Embryonic facial prominence (tissue), 1 donor: ENCODE measurements around the gene BANF2.
A peak's percentile ranks its signal among the peaks of the same experiment; 100 is the strongest.

Experiments
- DNase-seq: peaks from one replicate; pipeline ENCODE4 v3.0.0-alpha.2; 2016; ENCODE audit errors: extremely low spot score

Gene BANF2

DNA sequence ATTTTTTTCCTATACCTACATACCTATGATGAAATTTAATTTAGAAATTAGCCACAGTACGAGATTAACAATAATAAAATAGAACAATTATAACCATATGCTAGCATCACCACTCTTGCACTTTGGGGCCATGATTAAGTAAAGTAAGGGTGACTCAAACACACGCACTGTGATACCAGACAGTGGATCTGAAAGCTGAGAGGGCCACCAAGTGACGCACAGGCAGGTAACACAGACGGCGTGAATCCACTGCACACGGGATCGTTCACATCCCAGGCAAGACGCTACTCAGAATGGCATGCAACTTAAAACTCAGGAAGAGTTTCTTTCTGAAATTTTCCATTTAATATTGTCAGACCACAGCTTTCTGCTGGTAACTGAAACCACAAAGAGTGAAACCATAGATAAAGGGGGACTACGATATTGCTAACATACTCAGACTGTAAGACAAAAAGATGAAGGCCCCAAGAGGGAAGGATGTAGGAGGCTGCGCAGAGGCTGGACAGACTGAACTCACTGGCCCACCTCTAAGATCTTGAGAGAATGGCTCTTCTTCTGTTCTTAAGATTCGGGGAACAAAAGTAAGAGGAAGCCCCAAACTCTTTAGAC, 35.6 kb upstream of the BANF2 start:
- DNase-seq, result no peak

- DNase-seq, result no peak
Observed at GRCh38 chr20:17665756-17666155, 34.0 kb upstream of the BANF2 start.

DNA sequence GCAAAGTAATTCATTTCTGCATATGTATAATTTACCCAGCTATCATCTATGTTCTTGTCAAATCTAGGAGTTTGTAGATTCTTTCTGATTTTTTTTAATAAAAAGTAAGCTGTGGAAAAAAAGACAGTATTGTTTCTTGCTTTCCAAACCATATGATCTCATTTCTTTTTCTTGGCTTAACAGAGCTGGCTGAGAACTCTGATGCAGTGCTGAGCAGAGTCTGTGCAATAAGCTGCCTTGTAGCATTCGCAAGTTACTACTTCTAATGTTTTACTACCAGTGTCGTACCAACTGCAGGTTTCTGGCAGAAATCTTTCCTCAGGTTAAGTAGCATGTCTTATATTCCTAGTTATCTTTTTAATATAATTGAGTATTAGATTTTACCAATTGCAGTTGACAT, 33.3 kb upstream of the BANF2 start:
- no peak for DNase-seq

DNA sequence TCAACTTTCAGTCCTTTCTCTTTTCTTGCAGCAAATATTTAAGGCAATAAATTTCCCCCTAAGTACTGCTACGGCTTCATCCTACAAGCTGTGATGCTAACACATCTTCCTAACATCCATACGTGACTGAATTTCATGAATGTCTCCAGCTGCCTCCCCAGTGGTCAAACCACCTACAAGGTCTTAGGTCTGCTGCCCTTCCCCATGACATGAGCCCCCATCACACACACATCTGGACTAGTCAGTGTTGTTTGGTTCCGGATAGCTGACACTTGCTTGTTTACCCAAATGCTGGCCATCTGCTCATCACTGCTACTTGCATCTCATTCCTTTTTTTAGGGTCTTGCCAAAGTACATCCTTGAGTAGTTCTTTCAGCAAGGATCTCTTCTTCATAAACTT, 32.3 kb upstream of the BANF2 start:
- DNase-seq, result no peak

- no peak for DNase-seq
Observed at GRCh38 chr20:17668432-17668831, 31.3 kb upstream of the BANF2 start.

DNA sequence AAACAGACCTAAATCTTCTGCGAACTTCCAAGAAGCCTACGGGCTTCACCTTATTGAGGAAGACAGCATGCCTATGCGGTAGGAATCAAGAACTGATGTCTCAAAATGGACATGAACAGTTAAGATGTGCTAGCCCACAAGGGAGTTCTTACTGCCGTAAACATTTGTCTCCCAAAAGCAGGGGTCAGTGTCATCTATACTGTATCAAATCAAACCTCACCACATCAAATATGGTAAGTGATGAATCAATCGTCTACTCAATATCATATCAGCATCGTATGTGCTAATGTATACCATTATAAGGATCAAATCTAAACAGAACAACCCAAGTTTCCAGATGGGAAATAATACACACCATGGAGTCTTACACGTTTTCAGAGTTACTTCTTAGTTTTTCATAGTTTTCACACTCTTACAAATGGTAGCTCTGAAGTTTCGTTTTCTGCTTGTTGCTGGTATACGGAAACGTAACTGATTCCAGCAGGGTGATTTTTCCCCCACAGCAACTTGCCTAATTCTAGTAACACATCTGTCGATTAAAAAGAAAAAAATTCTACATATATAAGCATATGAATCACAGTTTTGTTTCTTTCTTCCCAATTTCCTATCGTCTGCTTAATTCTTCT, 30.3 kb upstream of the BANF2 start:
- DNase-seq, result no peak

GRCh38 chr20:17671011-17671410, 28.8 kb upstream of the BANF2 start:
- DNase-seq, result no peak

- no peak for DNase-seq
Observed at GRCh38 chr20:17671565-17671964, 28.2 kb upstream of the BANF2 start.

- no peak for DNase-seq
Observed at GRCh38 chr20:17673084-17673483, 26.7 kb upstream of the BANF2 start.

DNA sequence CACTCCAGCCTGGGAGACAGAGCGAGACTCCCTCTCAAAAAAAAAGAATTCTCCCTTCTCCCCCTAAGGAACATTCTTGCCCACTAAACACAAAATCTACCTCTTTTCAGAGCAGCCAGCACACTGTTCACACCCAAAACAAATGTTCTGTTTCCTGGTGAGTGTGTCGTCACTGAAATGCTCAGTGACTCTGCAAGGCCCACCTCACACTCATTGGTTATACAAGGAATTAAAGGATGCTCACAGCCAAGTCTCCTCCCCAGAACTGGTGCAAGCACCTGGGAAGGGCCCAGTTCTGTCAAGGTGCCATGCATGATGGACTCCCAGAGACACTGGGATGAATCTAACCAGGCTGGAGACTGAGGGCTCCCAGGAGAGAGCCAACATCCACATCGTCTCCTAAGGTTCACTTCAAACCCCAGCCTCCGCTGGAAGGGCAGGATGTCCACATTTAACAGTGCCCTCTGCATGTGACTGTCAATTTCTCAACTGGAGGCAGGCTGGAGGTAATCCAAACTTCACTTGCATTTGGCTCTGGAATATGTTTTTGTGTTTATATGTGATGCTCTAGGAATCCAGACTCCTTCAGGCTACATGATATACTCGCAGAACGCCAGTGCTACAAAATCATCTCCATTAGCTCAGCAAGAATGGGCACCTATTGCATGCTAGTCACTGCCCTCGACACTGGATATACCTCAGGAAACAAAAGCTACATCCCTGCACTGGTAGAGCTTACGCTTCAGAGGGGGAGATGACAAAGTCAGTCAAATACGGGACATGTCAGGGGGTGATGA, 24.8 kb upstream of the BANF2 start:
- no peak for DNase-seq

DNA sequence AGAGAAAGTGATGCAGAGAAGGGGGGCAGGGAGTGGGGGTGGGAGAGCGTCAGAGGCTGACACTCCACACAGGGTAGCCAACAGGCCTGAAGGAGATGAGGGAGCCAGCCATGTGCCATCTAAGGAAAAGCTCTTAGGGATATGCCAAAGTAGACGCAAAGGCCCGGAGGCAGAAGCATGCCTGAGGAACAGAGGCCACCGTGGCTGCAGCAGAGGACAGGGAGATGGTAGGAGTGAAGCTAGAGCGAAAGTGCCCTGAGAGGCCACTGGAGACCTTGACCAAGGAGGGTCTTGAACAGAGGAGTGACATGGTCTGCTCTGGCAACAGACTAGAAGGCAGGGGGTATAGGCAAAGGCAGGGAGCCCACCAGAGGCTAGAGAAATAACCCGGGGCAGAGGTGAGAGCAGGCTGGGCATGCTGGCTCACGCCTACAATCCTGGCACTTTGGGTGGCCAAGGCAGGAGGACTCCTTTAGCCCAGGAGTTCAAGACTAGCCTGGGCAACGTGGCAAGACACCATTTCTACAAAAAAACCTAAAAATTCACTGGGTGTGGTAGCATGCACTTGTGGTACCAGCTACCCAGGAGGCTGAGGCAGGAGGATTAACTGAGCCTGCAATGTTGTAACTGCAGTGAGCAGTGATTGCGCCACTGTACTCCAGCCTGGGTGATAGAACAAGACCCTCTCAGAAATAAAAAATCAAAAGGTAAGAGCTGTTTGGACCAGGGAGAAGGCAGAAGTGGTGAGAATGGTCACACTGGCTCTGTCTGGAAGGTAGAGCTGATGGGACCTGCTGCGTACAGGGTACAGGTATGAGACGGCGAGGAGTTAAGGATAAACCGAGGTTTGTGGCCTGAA, 24.0 kb upstream of the BANF2 start:
- DNase-seq, result no peak

- no peak for DNase-seq
Observed at GRCh38 chr20:17676378-17676759, 23.4 kb upstream of the BANF2 start.

DNA sequence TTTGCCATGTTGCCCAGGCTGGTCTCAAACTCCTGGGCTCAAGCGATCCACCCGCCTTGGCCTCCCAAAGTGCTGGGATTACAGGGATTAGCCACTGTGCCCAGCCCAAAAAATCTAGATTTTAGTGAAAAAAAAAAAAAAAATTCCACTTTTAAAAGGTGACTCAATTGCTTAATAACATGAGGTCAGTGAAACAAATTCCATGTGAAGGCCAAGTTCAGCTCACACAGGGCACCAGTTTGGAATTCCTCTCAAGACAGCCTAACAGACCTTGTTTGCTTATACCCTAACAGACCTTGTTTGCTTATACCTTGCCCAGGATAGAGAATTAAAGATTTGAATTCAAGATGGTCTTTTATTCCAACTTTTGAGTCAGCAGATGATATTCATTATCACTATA, 22.8 kb upstream of the BANF2 start:
- no peak for DNase-seq

GRCh38 chr20:17678295-17678694, 21.5 kb upstream of the BANF2 start:
- DNase-seq, result no peak

GRCh38 chr20:17678886-17679285, 20.9 kb upstream of the BANF2 start:
- DNase-seq, result no peak

- DNase-seq, result no peak
Observed at GRCh38 chr20:17679941-17680835, 19.6 kb upstream of the BANF2 start.

DNA sequence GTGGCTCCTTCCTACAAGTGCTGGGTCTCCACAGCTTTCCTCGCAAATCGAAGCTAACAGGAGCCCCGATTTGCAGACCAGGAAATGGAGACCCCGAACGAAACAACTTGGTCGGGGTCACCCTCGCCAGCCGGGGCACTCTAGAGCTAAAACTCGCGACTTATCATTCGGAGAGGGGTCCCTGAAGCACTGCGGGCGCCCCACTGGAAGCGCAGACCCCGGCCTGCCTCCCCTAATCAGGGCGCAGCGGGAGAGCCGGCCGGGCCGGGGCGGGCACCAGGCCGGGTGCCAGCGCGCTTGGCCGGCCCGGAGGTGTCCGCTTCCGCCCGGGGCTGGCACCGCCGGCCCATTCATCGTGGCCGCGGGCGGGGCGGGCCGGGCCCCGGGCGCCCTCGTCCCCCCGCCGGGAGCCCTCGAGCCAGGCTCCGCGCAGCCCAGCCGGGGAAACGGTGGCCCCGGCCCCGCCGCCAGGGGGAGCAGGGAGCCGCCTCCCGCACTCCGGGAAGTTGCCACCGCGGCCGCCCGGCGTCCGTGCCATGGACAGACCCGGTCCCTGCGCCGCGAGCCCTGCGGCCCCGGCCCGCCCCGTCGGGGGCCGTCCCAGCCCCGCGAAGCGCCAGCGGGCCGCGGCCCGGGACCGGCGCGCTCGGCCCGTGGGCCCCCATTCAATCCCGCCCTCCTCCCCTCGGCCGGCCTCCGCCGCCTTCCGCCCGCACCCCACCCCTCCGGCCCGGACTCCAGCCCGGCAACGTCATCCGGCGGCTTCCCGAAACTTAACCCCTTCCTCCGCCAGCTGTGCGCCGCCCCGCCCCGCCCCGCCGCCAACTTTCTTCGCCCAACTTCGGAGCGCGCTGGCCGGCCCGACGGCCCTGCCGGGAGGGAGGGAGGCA, 18.7 kb upstream of the BANF2 start:
- DNase-seq, result peak; percentile 51

- no peak for DNase-seq
Observed at GRCh38 chr20:17681726-17682102, 18.1 kb upstream of the BANF2 start.

GRCh38 chr20:17682103-17682888, 17.5 kb upstream of the BANF2 start, which contains the start of gene RRBP1:
TSS of gene RRBP1 (minus strand) at chr20:17682242. CDS start at chr20:17660507, 21,735 bp downstream.
- peak; percentile 95 for DNase-seq
